IgD-negative memory B cell (primary cell): ENCODE measurements around the gene TMEM218. TPM values are rescaled to one million over a fixed set of nuclear protein-coding genes. Genes with fewer than 3 reads are reported as not detected.

ENCODE experiments used
- H3K27ac Mint-ChIP-seq, 3 donors: one replicate each; pipeline ENCODE4 v1.8.0; 2020 to 2022; ENCODE audit warnings: mild to moderate bottlenecking in 3 of 3, mixed read lengths in 3 of 3, moderate library complexity in 1 of 3
- H3K27me3 Mint-ChIP-seq: one replicate; pipeline ENCODE4 v1.8.0; 2021; ENCODE audit warnings: mixed read lengths
- H3K36me3 Mint-ChIP-seq: one replicate; pipeline ENCODE4 v1.8.0; 2020; ENCODE audit warnings: mild to moderate bottlenecking, mixed read lengths
- H3K4me1 Mint-ChIP-seq, 3 donors: one replicate each; pipeline ENCODE4 v1.8.0; 2020 to 2022; ENCODE audit warnings: mixed read lengths in 3 of 3, mild to moderate bottlenecking in 1 of 3
- H3K4me3 Mint-ChIP-seq, 4 donors: one replicate each; pipeline ENCODE4 v1.8.0; 2020 to 2022; ENCODE audit warnings: mild to moderate bottlenecking in 4 of 4, mixed read lengths in 4 of 4, moderate library complexity in 3 of 4
- H3K9me3 Mint-ChIP-seq, 3 donors: one replicate each; pipeline ENCODE4 v1.8.0; 2020 to 2021; ENCODE audit warnings: mixed read lengths in 3 of 3, mild to moderate bottlenecking in 1 of 3
- polyA plus RNA-seq: library from polyadenylated mRNA; unstranded; fragments of 300-500 nt; fragmentation: Illumina TruSeq; gene quantifications from one replicate; pipeline ENCODE4 v1.2.3, GENCODE V29; 2021

TMEM218 gene
- polyA plus RNA-seq, result 45.1 TPM

GRCh38 chr11:125111343-125112207, at the start of gene TMEM218:
Gene TMEM218, minus strand, starts transcription at chr11:125111626. Its CDS starts 9,385 bp downstream, at chr11:125102241.
- Mint-ChIP-seq H3K27ac (peak within 1 kb of the TSS; percentile 81 to 100 (median 99)), H3K9me3 (peaks cover 0 to 2% (median 0%) of the 10 kb centered on the region in 3 donors), H3K27me3 (peaks cover 3% of the 10 kb centered on the region), H3K36me3 (peaks cover 2% of the 10 kb centered on the region), H3K4me1 (peaks cover 17 to 19% (median 18%) of the 10 kb centered on the region in 3 donors), H3K4me3 (peak within 1 kb of the TSS; percentile 92 to 100 (median 98))

- H3K9me3 Mint-ChIP-seq, result no peaks in the 10 kb centered on the region
- H3K27ac Mint-ChIP-seq, result no peak overlapping the region
- peaks cover 25% of the 10 kb centered on the region for H3K27me3 Mint-ChIP-seq
These were observed 46.7 kb upstream of the TMEM218 start for GRCh38 chr11:125157953-125158680.

GRCh38 chr11:125157118-125157733, 45.8 kb upstream of the TMEM218 start:
- H3K4me1 Mint-ChIP-seq, result no peaks in the 10 kb centered on the region
- no peaks in the 10 kb centered on the region for H3K9me3 Mint-ChIP-seq
- peaks cover 2% of the 10 kb centered on the region for H3K36me3 Mint-ChIP-seq
- H3K4me3 Mint-ChIP-seq, result no peak overlapping the region
- peaks cover 22% of the 10 kb centered on the region for H3K27me3 Mint-ChIP-seq
- H3K27ac Mint-ChIP-seq, result no peak overlapping the region

More at GRCh38 chr11:125157953-125158680, 46.7 kb upstream of the TMEM218 start:
- peaks cover 2% of the 10 kb centered on the region for H3K36me3 Mint-ChIP-seq
- no peaks in the 10 kb centered on the region for H3K4me1 Mint-ChIP-seq
- no peak overlapping the region for H3K4me3 Mint-ChIP-seq

- Mint-ChIP-seq H3K27me3 (peaks cover 23% of the 10 kb centered on the region), H3K4me3 (no peak overlapping the region), H3K36me3 (no peaks in the 10 kb centered on the region), H3K4me1 (no peaks in the 10 kb centered on the region), H3K27ac (no peak overlapping the region), H3K9me3 (no peaks in the 10 kb centered on the region)
These were observed 45.1 kb upstream of the TMEM218 start for GRCh38 chr11:125156346-125157117.

- Mint-ChIP-seq H3K36me3 (no peaks in the 10 kb centered on the region), H3K4me1 (no peaks in the 10 kb centered on the region), H3K9me3 (no peaks in the 10 kb centered on the region), H3K27me3 (peaks cover 19% of the 10 kb centered on the region), H3K27ac (no peak overlapping the region), H3K4me3 (no peak overlapping the region)
These were observed 44.3 kb upstream of the TMEM218 start for GRCh38 chr11:125155767-125156166.

- H3K27me3 Mint-ChIP-seq, result peaks cover 14% of the 10 kb centered on the region
- no peaks in the 10 kb centered on the region for H3K4me1 Mint-ChIP-seq
- no peaks in the 10 kb centered on the region for H3K36me3 Mint-ChIP-seq
- no peaks in the 10 kb centered on the region for H3K9me3 Mint-ChIP-seq
- H3K27ac Mint-ChIP-seq, result no peak overlapping the region
- H3K4me3 Mint-ChIP-seq, result no peak overlapping the region
These were observed 43.6 kb upstream of the TMEM218 start for GRCh38 chr11:125155100-125155444.

- Mint-ChIP-seq H3K4me1 (no peaks in the 10 kb centered on the region), H3K9me3 (no peaks in the 10 kb centered on the region), H3K36me3 (no peaks in the 10 kb centered on the region), H3K27ac (no peak overlapping the region), H3K4me3 (no peak overlapping the region), H3K27me3 (peaks cover 14% of the 10 kb centered on the region)
These were observed 43.1 kb upstream of the TMEM218 start for GRCh38 chr11:125154378-125155099.

- no peaks in the 10 kb centered on the region for H3K36me3 Mint-ChIP-seq
- peak overlapping the region in 1 of 3 donors; percentile 28 for H3K27ac Mint-ChIP-seq
- peaks cover 14% of the 10 kb centered on the region for H3K27me3 Mint-ChIP-seq
- H3K9me3 Mint-ChIP-seq, result no peaks in the 10 kb centered on the region
- no peak overlapping the region for H3K4me3 Mint-ChIP-seq
- no peaks in the 10 kb centered on the region for H3K4me1 Mint-ChIP-seq
These were observed 42.4 kb upstream of the TMEM218 start for GRCh38 chr11:125153837-125154236.

- Mint-ChIP-seq H3K9me3 (no peaks in the 10 kb centered on the region), H3K4me3 (no peak overlapping the region), H3K27ac (no peak overlapping the region), H3K27me3 (peaks cover 11% of the 10 kb centered on the region), H3K36me3 (peaks cover 1% of the 10 kb centered on the region), H3K4me1 (no peaks in the 10 kb centered on the region)
These were observed 37.3 kb upstream of the TMEM218 start for GRCh38 chr11:125148743-125149142.

- peaks cover 1% of the 10 kb centered on the region for H3K36me3 Mint-ChIP-seq
- no peak overlapping the region for H3K27ac Mint-ChIP-seq
- peaks cover 12% of the 10 kb centered on the region for H3K27me3 Mint-ChIP-seq
- H3K9me3 Mint-ChIP-seq, result no peaks in the 10 kb centered on the region
- H3K4me3 Mint-ChIP-seq, result no peak overlapping the region
- H3K4me1 Mint-ChIP-seq, result no peaks in the 10 kb centered on the region
These were observed 36.6 kb upstream of the TMEM218 start for GRCh38 chr11:125148011-125148410.

- no peaks in the 10 kb centered on the region for H3K9me3 Mint-ChIP-seq
- no peak overlapping the region for H3K4me3 Mint-ChIP-seq
- H3K27me3 Mint-ChIP-seq, result peaks cover 12% of the 10 kb centered on the region
- no peaks in the 10 kb centered on the region for H3K4me1 Mint-ChIP-seq
- H3K36me3 Mint-ChIP-seq, result peaks cover 1% of the 10 kb centered on the region
- H3K27ac Mint-ChIP-seq, result no peak overlapping the region
These were observed 35.9 kb upstream of the TMEM218 start for GRCh38 chr11:125147280-125147679.

GRCh38 chr11:125146232-125146631, 34.8 kb upstream of the TMEM218 start:
- H3K27ac Mint-ChIP-seq, result no peak overlapping the region
- peaks cover 0 to 4% (median 3%) of the 10 kb centered on the region in 3 donors for H3K4me1 Mint-ChIP-seq
- H3K27me3 Mint-ChIP-seq, result peaks cover 17% of the 10 kb centered on the region
- H3K36me3 Mint-ChIP-seq, result peaks cover 1% of the 10 kb centered on the region
- peak overlapping the region in 1 of 4 donors; percentile 51 for H3K4me3 Mint-ChIP-seq
- H3K9me3 Mint-ChIP-seq, result no peaks in the 10 kb centered on the region

GRCh38 chr11:125141686-125142535, 30.5 kb upstream of the TMEM218 start:
- Mint-ChIP-seq H3K27me3 (peaks cover 27% of the 10 kb centered on the region), H3K27ac (no peak overlapping the region), H3K9me3 (no peaks in the 10 kb centered on the region), H3K36me3 (peaks cover 1% of the 10 kb centered on the region), H3K4me3 (peak overlapping the region in 1 of 4 donors; percentile 31), H3K4me1 (peaks cover 0 to 4% (median 3%) of the 10 kb centered on the region in 3 donors)
